ENCODE data around the gene IL1RAPL1. TPM values are rescaled to one million over a fixed set of nuclear protein-coding genes. Genes with fewer than 3 reads are reported as not detected.

The IL1RAPL1 gene
- total RNA-seq, 2 experiments from 2014 or later: not detected

DNA sequence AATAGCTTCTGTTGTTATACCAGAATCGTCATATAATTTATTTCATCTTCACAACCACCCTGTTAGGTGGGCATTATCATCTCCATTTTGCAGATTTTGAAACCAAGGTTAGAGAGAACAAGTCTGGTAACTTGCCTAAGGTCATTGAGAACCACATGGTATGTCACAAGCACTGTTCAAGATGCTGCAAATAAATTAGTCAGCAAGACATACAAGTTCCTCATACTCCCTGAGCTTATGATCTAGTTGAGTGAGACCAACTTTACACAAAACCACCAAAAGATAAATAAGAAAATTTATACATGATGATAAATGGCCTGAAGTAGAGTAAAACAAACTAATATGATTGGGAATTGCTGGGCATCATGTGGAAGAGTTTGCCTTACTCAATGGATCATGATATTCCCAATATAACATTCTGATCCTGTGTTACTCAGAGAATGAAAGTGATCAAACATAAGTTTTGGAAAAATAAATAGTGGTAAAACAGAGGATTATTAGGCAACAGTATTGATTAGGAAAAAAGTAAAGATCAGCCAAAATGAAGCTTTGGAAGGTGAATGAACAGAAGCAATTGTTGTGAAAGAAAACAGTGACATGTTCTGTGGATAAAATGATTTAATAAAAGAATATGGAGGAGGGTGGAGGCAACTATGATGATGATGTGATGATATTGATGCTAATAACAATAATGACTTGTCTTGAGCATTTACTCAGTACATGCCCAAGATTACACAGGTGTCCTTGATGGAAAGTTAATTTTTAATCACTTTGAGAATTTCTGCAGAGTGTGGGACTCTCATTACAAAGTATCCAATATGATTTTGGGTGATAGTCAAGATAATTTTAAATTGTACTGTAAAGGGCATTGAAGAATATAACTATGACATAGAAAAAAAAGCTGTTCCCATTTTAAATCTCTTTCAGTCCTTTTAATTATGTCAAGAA lies 34.1 kb upstream of the IL1RAPL1 start:
- H3K4me1 Mint-ChIP-seq (ENCODE audit: low read depth): no peaks in the 10 kb centered on the region
- no peaks in the 10 kb centered on the region for H3K36me3 Mint-ChIP-seq (ENCODE audit: low read depth)
- H3K27ac Mint-ChIP-seq: no peak overlapping the region
- no peaks in the 10 kb centered on the region for H3K27me3 Mint-ChIP-seq
- ChIA-PET CTCF (no interaction called here), POLR2A (no interaction called here)
- peaks cover 2% of the 10 kb centered on the region for H3K9me3 Mint-ChIP-seq
- ATAC-seq (no peak), DNase-seq (no peak)
- intact Hi-C loops (cut with micrococcal nuclease): no loop called here
- TF ChIP-seq, protein P1, sequence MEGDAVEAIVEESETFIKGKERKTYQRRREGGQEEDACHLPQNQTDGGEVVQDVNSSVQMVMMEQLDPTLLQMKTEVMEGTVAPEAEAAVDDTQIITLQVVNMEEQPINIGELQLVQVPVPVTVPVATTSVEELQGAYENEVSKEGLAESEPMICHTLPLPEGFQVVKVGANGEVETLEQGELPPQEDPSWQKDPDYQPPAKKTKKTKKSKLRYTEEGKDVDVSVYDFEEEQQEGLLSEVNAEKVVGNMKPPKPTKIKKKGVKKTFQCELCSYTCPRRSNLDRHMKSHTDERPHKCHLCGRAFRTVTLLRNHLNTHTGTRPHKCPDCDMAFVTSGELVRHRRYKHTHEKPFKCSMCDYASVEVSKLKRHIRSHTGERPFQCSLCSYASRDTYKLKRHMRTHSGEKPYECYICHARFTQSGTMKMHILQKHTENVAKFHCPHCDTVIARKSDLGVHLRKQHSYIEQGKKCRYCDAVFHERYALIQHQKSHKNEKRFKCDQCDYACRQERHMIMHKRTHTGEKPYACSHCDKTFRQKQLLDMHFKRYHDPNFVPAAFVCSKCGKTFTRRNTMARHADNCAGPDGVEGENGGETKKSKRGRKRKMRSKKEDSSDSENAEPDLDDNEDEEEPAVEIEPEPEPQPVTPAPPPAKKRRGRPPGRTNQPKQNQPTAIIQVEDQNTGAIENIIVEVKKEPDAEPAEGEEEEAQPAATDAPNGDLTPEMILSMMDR (IDR thresholded peaks at IDR 0.05): no peak
- H3K4me3 Mint-ChIP-seq: no peak overlapping the region

DNA sequence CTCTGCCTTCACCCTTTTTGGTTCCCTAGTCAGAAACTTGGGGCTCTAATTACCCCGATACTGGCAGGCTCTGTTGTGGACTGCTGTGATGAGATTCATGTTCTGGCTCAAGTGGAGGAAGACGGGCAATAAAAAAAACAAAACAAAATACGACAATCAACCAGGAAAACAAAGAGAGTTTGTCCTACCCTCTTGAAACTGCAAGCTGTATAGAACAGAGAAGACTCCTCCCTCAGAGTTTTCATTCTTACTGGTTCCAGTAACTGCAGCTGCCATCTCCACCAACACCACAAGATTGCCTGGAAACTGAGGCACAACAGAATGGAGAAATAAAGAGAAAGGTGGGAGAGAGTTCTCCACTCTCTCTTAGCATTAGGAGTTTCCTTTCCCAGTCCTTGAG lies 11.1 kb upstream of the IL1RAPL1 start:
- H3K4me1 Mint-ChIP-seq (ENCODE audit: low read depth): no peaks in the 10 kb centered on the region
- ChIA-PET CTCF (no interaction called here), POLR2A (no interaction called here)

DNA sequence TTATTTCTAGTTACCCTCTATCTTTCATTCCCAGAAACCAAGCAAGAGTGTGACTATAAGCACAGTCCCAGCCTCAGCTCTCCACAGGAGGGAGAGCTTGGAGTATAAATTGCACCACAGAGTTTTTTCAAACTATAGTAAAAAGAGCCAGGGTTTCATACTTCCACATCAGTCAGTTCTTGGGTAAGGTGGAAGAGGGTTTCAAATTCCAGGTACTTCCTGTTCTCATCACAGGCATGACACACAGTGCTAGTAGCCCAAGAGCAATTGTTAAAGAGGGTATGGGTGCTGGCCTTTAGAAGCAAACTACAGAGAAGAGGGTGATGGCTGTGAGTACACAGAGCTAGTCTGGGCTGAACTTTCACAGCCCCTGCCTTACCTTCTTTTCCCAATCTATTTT lies 5.7 kb upstream of the IL1RAPL1 start:
- no peaks in the 10 kb centered on the region for H3K4me1 Mint-ChIP-seq (ENCODE audit: low read depth)
- H3K4me3 Mint-ChIP-seq: no peak overlapping the region
- H3K27me3 Mint-ChIP-seq: no peaks in the 10 kb centered on the region
- intact Hi-C loops (cut with micrococcal nuclease): no loop called here
- TF ChIP-seq, protein P1 (IDR thresholded peaks at IDR 0.05): no peak
- CTCF ChIA-PET: no interaction called here
- DNase-seq (no peak), ATAC-seq (no peak)
- no peak overlapping the region for H3K27ac Mint-ChIP-seq
- H3K36me3 Mint-ChIP-seq (ENCODE audit: low read depth): no peaks in the 10 kb centered on the region
- no peaks in the 10 kb centered on the region for H3K9me3 Mint-ChIP-seq
- POLR2A ChIA-PET: no interaction called here

More for the DNA sequence above, 11.1 kb upstream of the IL1RAPL1 start:
- no peaks in the 10 kb centered on the region for H3K27me3 Mint-ChIP-seq
- H3K36me3 Mint-ChIP-seq (ENCODE audit: low read depth): no peaks in the 10 kb centered on the region
- intact Hi-C loops (cut with micrococcal nuclease): no loop called here
- no peak for ATAC-seq
- TF ChIP-seq, protein P1 (IDR thresholded peaks at IDR 0.05): no peak
- DNase-seq: no peak
- H3K4me3 Mint-ChIP-seq: no peak overlapping the region
- no peaks in the 10 kb centered on the region for H3K9me3 Mint-ChIP-seq
- no peak overlapping the region for H3K27ac Mint-ChIP-seq

DNA sequence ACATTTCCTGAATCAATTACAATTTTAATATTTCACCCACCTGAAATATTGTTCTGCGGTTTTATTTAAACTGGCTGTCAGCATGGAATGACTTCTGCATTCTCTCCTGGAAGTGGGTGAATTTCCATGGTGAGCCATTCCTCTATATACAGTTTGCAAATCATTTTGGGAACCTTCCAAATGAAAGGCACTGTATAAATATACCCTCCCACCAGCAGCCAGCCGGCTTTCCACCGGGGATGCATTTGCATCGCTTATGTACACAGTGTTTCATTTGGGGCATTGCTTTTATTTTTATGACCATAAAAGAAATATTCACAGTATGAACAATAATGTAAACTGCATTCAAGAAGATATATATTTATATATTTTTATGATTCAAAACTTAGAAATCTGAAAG lies 4.7 kb upstream of the IL1RAPL1 start:
- ATAC-seq (no peak), DNase-seq (no peak)
- H3K4me1 Mint-ChIP-seq (ENCODE audit: low read depth): no peaks in the 10 kb centered on the region
- H3K4me3 Mint-ChIP-seq: no peak overlapping the region
- ChIA-PET CTCF (no interaction called here), POLR2A (no interaction called here)
- H3K27me3 Mint-ChIP-seq: no peaks in the 10 kb centered on the region
- H3K9me3 Mint-ChIP-seq: no peaks in the 10 kb centered on the region
- no peaks in the 10 kb centered on the region for H3K36me3 Mint-ChIP-seq (ENCODE audit: low read depth)
- intact Hi-C loops (cut with micrococcal nuclease): no loop called here
- no peak overlapping the region for H3K27ac Mint-ChIP-seq
- TF ChIP-seq, protein P1 (IDR thresholded peaks at IDR 0.05): no peak

DNA sequence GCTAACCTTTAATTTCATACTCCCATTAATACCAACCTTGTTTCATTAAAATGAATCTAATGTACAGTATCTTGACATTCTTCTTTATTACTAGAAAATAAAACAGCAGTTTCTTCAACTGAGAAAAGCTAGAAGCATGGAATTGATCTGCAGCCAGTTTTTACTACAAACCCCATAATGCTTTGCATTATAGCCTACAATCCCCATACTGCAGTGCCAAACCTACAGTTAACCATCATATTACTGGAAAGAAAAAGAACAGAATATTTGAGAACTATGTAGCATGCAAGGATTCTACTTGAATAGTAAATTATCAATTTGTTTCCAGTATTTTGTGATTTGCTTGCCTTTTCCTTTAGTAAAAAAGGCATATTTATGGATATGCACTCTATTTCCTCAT lies 3.2 kb upstream of the IL1RAPL1 start:
- Mint-ChIP-seq H3K4me1 (ENCODE audit: low read depth) (no peaks in the 10 kb centered on the region), H3K27ac (no peak overlapping the region), H3K4me3 (no peak overlapping the region), H3K27me3 (no peaks in the 10 kb centered on the region), H3K36me3 (ENCODE audit: low read depth) (no peaks in the 10 kb centered on the region), H3K9me3 (no peaks in the 10 kb centered on the region)
- ChIA-PET CTCF (no interaction called here), POLR2A (no interaction called here)
- TF ChIP-seq, protein P1 (IDR thresholded peaks at IDR 0.05): no peak
- no peak for ATAC-seq
- no peak for DNase-seq
- intact Hi-C loops (cut with micrococcal nuclease): no loop called here

Data from activated CD8-positive, alpha-beta T cell treated with anti-CD3 and anti-CD28 coated beads for 36 hours (primary cell).